Measurements from ENCODE around the gene TARBP1. TPM values are rescaled to one million over a fixed set of nuclear protein-coding genes. Genes with fewer than 3 reads are reported as not detected.

The TARBP1 gene
- total and polyA plus RNA-seq, 2 donors (not counting 1 experiment from before 2014, with no cell fraction given): 35.4 to 71.5 TPM

GRCh38 chr1:234413990-234414389 is 65.0 kb downstream of the TARBP1 start:
- no peaks in the 10 kb centered on the region for H3K4me1 ChIP-seq (ENCODE audit: control insufficient read depth in 2 of 2, insufficient read depth in 2 of 2, low read length in 2 of 2)
- H3K27me3 ChIP-seq (replicated peaks in 1 of 4; ENCODE audit: control extremely low read depth in 1 of 4, control insufficient read depth in 3 of 4, insufficient read depth in 4 of 4, low read length in 3 of 4): no peaks in the 10 kb centered on the region
- TF ChIP-seq EZH2 (IDR thresholded peaks at IDR 0.05; ENCODE audit: borderline replicate concordance, insufficient read depth, low read depth, low read length, poor library complexity, severe bottlenecking) (no peak), CTCF (IDR thresholded peaks at IDR 0.05) (no peak)
- H3K4me2 ChIP-seq (replicated peaks; ENCODE audit: low read depth, low read length, poor library complexity, severe bottlenecking): no peak overlapping the region
- ChIA-PET POLR2A (no interaction called here), CTCF (no interaction called here)
- no peak overlapping the region for H2AFZ ChIP-seq (ENCODE audit: insufficient read depth, low read depth, low read length, poor library complexity, severe bottlenecking)
- no peaks in the 10 kb centered on the region for H3K79me2 ChIP-seq (ENCODE audit: control insufficient read depth, insufficient read depth, low read length)
- 100% methylated on average over 4 of the region's 4 CpGs for WGBS (ENCODE audit: insufficient coverage)
- no peak for ATAC-seq (ENCODE audit: low read depth)
- no peaks in the 10 kb centered on the region for H3K4me1 Mint-ChIP-seq
- no peaks in the 10 kb centered on the region for H4K20me1 ChIP-seq (ENCODE audit: control insufficient read depth, insufficient read depth, low read length, poor library complexity, severe bottlenecking)
- H3K27ac ChIP-seq (ENCODE audit: low read length in 2 of 2): no peak overlapping the region
- no peaks in the 10 kb centered on the region for H3K27me3 Mint-ChIP-seq
- H3K4me3 ChIP-seq (ENCODE audit: control extremely low read depth in 1 of 5, extremely low read depth in 1 of 5, insufficient read depth in 1 of 5, low read depth in 2 of 5, low read length in 4 of 5): no peak overlapping the region
- intact Hi-C loops (cut with micrococcal nuclease): no loop called here
- no peak overlapping the region for H3K27ac Mint-ChIP-seq
- no peaks in the 10 kb centered on the region for H3K9me3 Mint-ChIP-seq (ENCODE audit: insufficient read depth)
- no peak for DNase-seq
- peaks cover 0 to 41% of the 10 kb centered on the region in 2 experiments for H3K36me3 ChIP-seq (replicated peaks in 1 of 2; ENCODE audit: control extremely low read depth in 1 of 2, control insufficient read depth in 1 of 2, extremely low read depth in 1 of 2, insufficient read depth in 2 of 2, low read length in 1 of 2)
- no peak overlapping the region for H3K4me3 Mint-ChIP-seq
- no peak overlapping the region for H3K9ac ChIP-seq (ENCODE audit: low read length)
- no peaks in the 10 kb centered on the region for H3K9me3 ChIP-seq (ENCODE audit: control extremely low read depth in 1 of 3, control insufficient read depth in 2 of 3, insufficient read depth in 1 of 3, low read length in 2 of 3)

- H3K27me3 ChIP-seq (replicated peaks in 1 of 4; ENCODE audit: control extremely low read depth in 1 of 4, control insufficient read depth in 3 of 4, insufficient read depth in 4 of 4, low read length in 3 of 4): no peaks in the 10 kb centered on the region
- peaks cover 0 to 44% of the 10 kb centered on the region in 2 experiments for H3K36me3 ChIP-seq (replicated peaks in 1 of 2; ENCODE audit: control extremely low read depth in 1 of 2, control insufficient read depth in 1 of 2, extremely low read depth in 1 of 2, insufficient read depth in 2 of 2, low read length in 1 of 2)
- no peak overlapping the region for H3K27ac ChIP-seq (ENCODE audit: low read length in 2 of 2)
- CTCF ChIA-PET: no interaction called here
- WGBS (ENCODE audit: insufficient coverage): 98% methylated on average over 9 of the region's 9 CpGs
- no peaks in the 10 kb centered on the region for H3K79me2 ChIP-seq (ENCODE audit: control insufficient read depth, insufficient read depth, low read length)
- no peak overlapping the region for H2AFZ ChIP-seq (ENCODE audit: insufficient read depth, low read depth, low read length, poor library complexity, severe bottlenecking)
- no peaks in the 10 kb centered on the region for H3K9me3 Mint-ChIP-seq (ENCODE audit: insufficient read depth)
- no peak overlapping the region for H3K27ac Mint-ChIP-seq
- intact Hi-C loops (cut with micrococcal nuclease): no loop called here
- H3K4me2 ChIP-seq (replicated peaks; ENCODE audit: low read depth, low read length, poor library complexity, severe bottlenecking): no peak overlapping the region
- H3K4me3 ChIP-seq (ENCODE audit: control extremely low read depth in 1 of 5, extremely low read depth in 1 of 5, insufficient read depth in 1 of 5, low read depth in 2 of 5, low read length in 4 of 5): no peak overlapping the region
- H3K4me1 Mint-ChIP-seq: no peaks in the 10 kb centered on the region
- H3K4me3 Mint-ChIP-seq: no peak overlapping the region
- no peak for DNase-seq
- ATAC-seq (ENCODE audit: low read depth): no peak
- no peaks in the 10 kb centered on the region for H3K9me3 ChIP-seq (ENCODE audit: control extremely low read depth in 1 of 3, control insufficient read depth in 2 of 3, insufficient read depth in 1 of 3, low read length in 2 of 3)
- H4K20me1 ChIP-seq (ENCODE audit: control insufficient read depth, insufficient read depth, low read length, poor library complexity, severe bottlenecking): no peaks in the 10 kb centered on the region
- H3K4me1 ChIP-seq (ENCODE audit: control insufficient read depth in 2 of 2, insufficient read depth in 2 of 2, low read length in 2 of 2): no peaks in the 10 kb centered on the region
- no peaks in the 10 kb centered on the region for H3K27me3 Mint-ChIP-seq
- no peak overlapping the region for H3K9ac ChIP-seq (ENCODE audit: low read length)
- POLR2A ChIA-PET: no interaction called here
- TF ChIP-seq EZH2 (IDR thresholded peaks at IDR 0.05; ENCODE audit: borderline replicate concordance, insufficient read depth, low read depth, low read length, poor library complexity, severe bottlenecking) (no peak), CTCF (IDR thresholded peaks at IDR 0.05) (no peak)
These were observed 65.5 kb downstream of the TARBP1 start for GRCh38 chr1:234413485-234413884.
